NCI-H128 (cell line): ENCODE measurements around the gene FAM117A.
"Not testable (repeated sequence)": the region's sequence is repeated elsewhere in the genome, so short reads cannot be mapped to it uniquely, and the experiment has no call there.

Experiments
- DNase-seq: peaks from one replicate; lab custom pipeline; 2025; ENCODE audit not compliant: unreplicated experiment; lab: John Stamatoyannopoulos, UW

Gene FAM117A

GRCh38 chr17:49764559-49765180, 739 bp upstream of the FAM117A start:
- DNase-seq = no peak

- DNase-seq = no peak
Measured at GRCh38 chr17:49762151-49762941, 1.6 kb downstream of the FAM117A start.

- DNase-seq = no peak
Measured at GRCh38 chr17:49760932-49761558, 2.9 kb downstream of the FAM117A start.

- DNase-seq = no peak
Measured at GRCh38 chr17:49760296-49760695, 3.6 kb downstream of the FAM117A start.

GRCh38 chr17:49759203-49759602, 4.7 kb downstream of the FAM117A start:
- no peak for DNase-seq

GRCh38 chr17:49758464-49759010, 5.4 kb downstream of the FAM117A start:
- not testable (repeated sequence) for DNase-seq

- no peak for DNase-seq
Measured at GRCh38 chr17:49757151-49757777, 6.7 kb downstream of the FAM117A start.

GRCh38 chr17:49756323-49757150, 7.4 kb downstream of the FAM117A start:
- no peak for DNase-seq

GRCh38 chr17:49755663-49756283, 8.2 kb downstream of the FAM117A start:
- no peak for DNase-seq

- no peak for DNase-seq
Measured at GRCh38 chr17:49753959-49754391, 10.0 kb downstream of the FAM117A start.

GRCh38 chr17:49752508-49752907, 11.4 kb downstream of the FAM117A start:
- no peak for DNase-seq

GRCh38 chr17:49749730-49750129, 14.2 kb downstream of the FAM117A start:
- DNase-seq = no peak

GRCh38 chr17:49748791-49749190, 15.1 kb downstream of the FAM117A start:
- no peak for DNase-seq

GRCh38 chr17:49748223-49748622, 15.7 kb downstream of the FAM117A start:
- DNase-seq = no peak

GRCh38 chr17:49747632-49748031, 16.3 kb downstream of the FAM117A start:
- no peak for DNase-seq

GRCh38 chr17:49746791-49747490, 17.0 kb downstream of the FAM117A start:
- no peak for DNase-seq

GRCh38 chr17:49745175-49746139, 18.5 kb downstream of the FAM117A start:
- no peak for DNase-seq

GRCh38 chr17:49742166-49742638, 21.7 kb downstream of the FAM117A start:
- no peak for DNase-seq
